B cell (primary cell): ENCODE data around the gene MTMR4. TPM values are rescaled to one million over a fixed set of nuclear protein-coding genes. Genes with fewer than 3 reads are reported as not detected.

Experiments used
- ATAC-seq: fragments of 200-7000 bp; cut with Tn5 transposase; one replicate; pipeline ENCODE4 v1.10.0; 2021; ENCODE audit warnings: low read depth, mild to moderate bottlenecking, moderate number of reproducible peaks, moderate library complexity
- CTCF ChIA-PET: fragments of 350-600 bp; sonication (Branson Sonifier 250); formaldehyde crosslinking; loops from one replicate; lab custom pipeline; 2021; ENCODE audit warnings: antibody characterized with exemption, inconsistent platforms; lab: Charles Lee
- POLR2A ChIA-PET: fragments of 350-600 bp; sonication (Branson Sonifier 250); formaldehyde crosslinking; loops from one replicate; lab custom pipeline; 2021; ENCODE audit warnings: antibody characterized with exemption; lab: Charles Lee
- DNase-seq: peaks from one replicate; pipeline ENCODE4 v3.0.0; 2013
- H2AFZ ChIP-seq: 2 replicates; pipeline ENCODE4 v1.6.1; 2012; ENCODE audit warnings: mild to moderate bottlenecking, low read depth, low read length; ENCODE audit not compliant: insufficient read depth, poor library complexity, severe bottlenecking
- H3K27ac ChIP-seq, 2 donors: 1 replicate in 1 of 2; 2 replicates in 1 of 2; pipeline ENCODE4 v1.5.1; 2012 to 2013; ENCODE audit warnings: low read length in 2 of 2, mild to moderate bottlenecking in 2 of 2, moderate library complexity in 1 of 2
- H3K27me3 ChIP-seq, 4 experiments: fragments of 200-600 bp in 1 of 4; sonication (generic) in 1 of 4; replicated peaks in 1 of 4; 1 replicate in 2 of 4; 2 replicates in 2 of 4; pipeline versions ENCODE4 v1.6.1 to v1.7.0; 2013 to 2016; ENCODE audit warnings: low read length in 3 of 4, mild to moderate bottlenecking in 2 of 4, mixed read lengths in 1 of 4, moderate library complexity in 1 of 4; ENCODE audit not compliant: insufficient read depth in 4 of 4, control insufficient read depth in 3 of 4; ENCODE audit errors: control extremely low read depth in 1 of 4
- H3K36me3 ChIP-seq, 2 experiments: replicated peaks in 1 of 2; 1 replicate in 1 of 2; 2 replicates in 1 of 2; pipeline versions ENCODE4 v1.6.1 to v1.7.1; 2013; ENCODE audit warnings: low read length in 1 of 2; ENCODE audit not compliant: insufficient read depth in 2 of 2, control insufficient read depth in 1 of 2; ENCODE audit errors: control extremely low read depth in 1 of 2, extremely low read depth in 1 of 2
- H3K4me1 ChIP-seq, 2 donors: fragments of 200-600 bp in 1 of 2; sonication (generic) in 1 of 2; 1 replicate in 1 of 2; 2 replicates in 1 of 2; pipeline versions ENCODE4 v1.5.1 to v1.6.1; 2013 to 2017; ENCODE audit warnings: low read length in 2 of 2; ENCODE audit not compliant: control insufficient read depth in 2 of 2, insufficient read depth in 2 of 2
- H3K4me2 ChIP-seq: replicated peaks from 2 replicates; pipeline ENCODE3; 2012; ENCODE audit warnings: mild to moderate bottlenecking, low read depth, low read length; ENCODE audit not compliant: poor library complexity, severe bottlenecking
- H3K4me3 ChIP-seq, 5 experiments: fragments of 200-600 bp in 1 of 5; sonication (generic) in 1 of 5; 1 replicate in 3 of 5; 2 replicates in 2 of 5; pipeline versions ENCODE4 v1.5.1 to v1.7.0; 2011 to 2016; ENCODE audit warnings: low read length in 4 of 5, mild to moderate bottlenecking in 4 of 5, low read depth in 2 of 5, control low read depth in 1 of 5, moderate library complexity in 1 of 5; ENCODE audit not compliant: insufficient read depth in 1 of 5; ENCODE audit errors: control extremely low read depth in 1 of 5, extremely low read depth in 1 of 5
- H3K79me2 ChIP-seq: fragments of 200-600 bp; sonication (generic); one replicate; pipeline ENCODE4 v1.6.0; 2016; ENCODE audit warnings: low read length; ENCODE audit not compliant: control insufficient read depth, insufficient read depth
- H3K9ac ChIP-seq: fragments of 200-600 bp; sonication (generic); 2 replicates; pipeline ENCODE4 v1.6.1; 2017; ENCODE audit warnings: mild to moderate bottlenecking, low read length, moderate library complexity
- H3K9me3 ChIP-seq, 3 donors: one replicate each; pipeline versions ENCODE4 v1.6.1 to v1.7.1; 2013; ENCODE audit warnings: low read length in 2 of 3; ENCODE audit not compliant: control insufficient read depth in 2 of 3, insufficient read depth in 1 of 3; ENCODE audit errors: control extremely low read depth in 1 of 3
- H4K20me1 ChIP-seq: 2 replicates; pipeline ENCODE4 v1.6.0; 2012; ENCODE audit warnings: mild to moderate bottlenecking, low read length; ENCODE audit not compliant: insufficient read depth, control insufficient read depth, poor library complexity, severe bottlenecking
- H3K27ac Mint-ChIP-seq: one replicate; pipeline ENCODE4 v1.8.0; 2021; ENCODE audit warnings: mixed read lengths
- H3K27me3 Mint-ChIP-seq: one replicate; pipeline ENCODE4 v1.8.0; 2021; ENCODE audit warnings: mixed read lengths
- H3K4me1 Mint-ChIP-seq: one replicate; pipeline ENCODE4 v1.8.0; 2021; ENCODE audit warnings: mixed read lengths
- H3K4me3 Mint-ChIP-seq: one replicate; pipeline ENCODE4 v1.8.0; 2021; ENCODE audit warnings: mixed read lengths
- H3K9me3 Mint-ChIP-seq: one replicate; pipeline ENCODE4 v1.8.0; 2022; ENCODE audit warnings: mixed read lengths; ENCODE audit not compliant: insufficient read depth
- EZH2 ChIP-seq: IDR thresholded peaks from 2 replicates; pipeline ENCODE4 v1.6.1; 2012; ENCODE audit warnings: borderline replicate concordance, low read depth, mild to moderate bottlenecking, moderate library complexity, low read length; ENCODE audit not compliant: insufficient read depth, poor library complexity, severe bottlenecking
- WGBS: methylation state at CpG from one replicate; pipeline ENCODE4 v1.1.5; 2013; ENCODE audit warnings: missing lambda C conversion rate; ENCODE audit not compliant: insufficient coverage; 5-methylcytosine and 5-hydroxymethylcytosine counted together
- intact Hi-C: fragments of 100-400 bp; cut with micrococcal nuclease; formaldehyde crosslinking; loops from one replicate; pipeline ENCODE4 v1.10.0; 2022
- polyA plus RNA-seq: library from polyadenylated mRNA; depleted of rRNA; stranded (reverse); fragments of >200 nt; gene quantifications from 2 replicates; pipeline ENCODE4 v1.2.3, GENCODE V29; 2012
- total RNA-seq, 2 donors: library from RNA; stranded (reverse); fragments of 120-200 nt in 1 of 2; gene quantifications; 1 replicate in 1 of 2; 2 replicates in 1 of 2; pipeline versions ENCODE4 v1.2.3 to v1.2.4, GENCODE V29; 2013 to 2022
- TF ChIP-seq, protein P1 (sequence below): fragments of 200-600 bp; IDR thresholded peaks from one replicate; pipeline ENCODE4 v1.8.0; 2022; ENCODE audit warnings: antibody characterized with exemption, mild to moderate bottlenecking

Gene MTMR4
- total and polyA plus RNA-seq, 2 donors (not counting 1 experiment from before 2014, with no cell fraction given) = 35.2 to 84.7 TPM

DNA sequence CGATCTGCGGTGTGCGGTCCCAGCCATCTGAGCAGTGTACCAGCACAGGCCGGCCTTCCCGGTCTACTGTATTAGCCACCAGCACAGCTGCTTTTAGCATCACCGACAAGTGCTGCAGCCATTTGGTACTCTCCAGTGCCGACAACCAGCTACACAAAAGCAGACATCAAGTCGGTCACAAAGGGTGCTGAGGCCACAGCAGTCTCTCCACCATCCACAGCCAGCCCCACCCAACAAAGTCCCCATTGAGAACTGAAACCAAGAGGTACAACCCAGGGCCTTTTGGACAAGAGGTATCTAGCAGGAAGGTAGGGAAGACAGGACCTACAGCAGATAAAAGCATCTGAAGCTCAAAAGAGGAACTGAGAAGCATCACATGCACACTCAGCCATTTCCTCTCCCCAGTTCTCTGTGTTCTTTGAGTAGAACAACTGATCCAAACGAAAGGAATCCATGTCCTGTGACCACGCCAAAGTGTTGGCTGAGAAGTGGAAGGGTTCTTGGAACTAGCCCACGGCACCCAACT, 9.5 kb downstream of the MTMR4 start:
- Histone ChIP-seq H3K9me3 (no peaks in the 10 kb centered on the region), H3K9ac (peak overlapping the region; percentile 46), H3K79me2 (peaks cover 28% of the 10 kb centered on the region), H3K27ac (peak overlapping the region; percentile 91 to 92), H3K4me1 (peaks cover 20 to 25% of the 10 kb centered on the region in 2 donors), H4K20me1 (no peaks in the 10 kb centered on the region), H3K4me2 (peak overlapping the region; percentile 62), H3K27me3 (no peaks in the 10 kb centered on the region), H3K36me3 (peaks cover 15 to 75% of the 10 kb centered on the region in 2 experiments), H3K4me3 (peak overlapping the region in 2 of 5 experiments; percentile 6 to 47), H2AFZ (peak overlapping the region; percentile 79)
- WGBS = 72% methylated on average over 7 of the region's 11 CpGs
- ChIA-PET POLR2A (interaction anchor here (0.6 to 2.2 kb wide), 6 partner anchors 9 to 173 kb away, joined by 3 to 19 read pairs (median 5); partner anchors contain the start of genes HSF5, MTMR4 and SUPT4H1), CTCF (interaction anchor here (0.6 to 3.5 kb wide), 13 partner anchors 10 to 500 kb away, joined by 3 to 25 read pairs (median 4); partner anchors contain the start of genes HSF5, MTMR4 and SRSF1)
- ATAC-seq (peak; percentile 93), DNase-seq (peak; percentile 88)
- H3K9me3 Mint-ChIP-seq = no peaks in the 10 kb centered on the region
- H3K27me3 Mint-ChIP-seq = no peaks in the 10 kb centered on the region
- peaks cover 26% of the 10 kb centered on the region for H3K4me1 Mint-ChIP-seq
- intact Hi-C loops = loop anchor here (1.0 kb wide), 2 partner anchors 9 to 18 kb away; partner anchors contain the start of gene MTMR4
- H3K27ac Mint-ChIP-seq = peak overlapping the region; percentile 99
- TF ChIP-seq, protein P1, sequence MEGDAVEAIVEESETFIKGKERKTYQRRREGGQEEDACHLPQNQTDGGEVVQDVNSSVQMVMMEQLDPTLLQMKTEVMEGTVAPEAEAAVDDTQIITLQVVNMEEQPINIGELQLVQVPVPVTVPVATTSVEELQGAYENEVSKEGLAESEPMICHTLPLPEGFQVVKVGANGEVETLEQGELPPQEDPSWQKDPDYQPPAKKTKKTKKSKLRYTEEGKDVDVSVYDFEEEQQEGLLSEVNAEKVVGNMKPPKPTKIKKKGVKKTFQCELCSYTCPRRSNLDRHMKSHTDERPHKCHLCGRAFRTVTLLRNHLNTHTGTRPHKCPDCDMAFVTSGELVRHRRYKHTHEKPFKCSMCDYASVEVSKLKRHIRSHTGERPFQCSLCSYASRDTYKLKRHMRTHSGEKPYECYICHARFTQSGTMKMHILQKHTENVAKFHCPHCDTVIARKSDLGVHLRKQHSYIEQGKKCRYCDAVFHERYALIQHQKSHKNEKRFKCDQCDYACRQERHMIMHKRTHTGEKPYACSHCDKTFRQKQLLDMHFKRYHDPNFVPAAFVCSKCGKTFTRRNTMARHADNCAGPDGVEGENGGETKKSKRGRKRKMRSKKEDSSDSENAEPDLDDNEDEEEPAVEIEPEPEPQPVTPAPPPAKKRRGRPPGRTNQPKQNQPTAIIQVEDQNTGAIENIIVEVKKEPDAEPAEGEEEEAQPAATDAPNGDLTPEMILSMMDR = no peak
- no peak for TF ChIP-seq EZH2
- H3K4me3 Mint-ChIP-seq = peak overlapping the region; percentile 68

DNA sequence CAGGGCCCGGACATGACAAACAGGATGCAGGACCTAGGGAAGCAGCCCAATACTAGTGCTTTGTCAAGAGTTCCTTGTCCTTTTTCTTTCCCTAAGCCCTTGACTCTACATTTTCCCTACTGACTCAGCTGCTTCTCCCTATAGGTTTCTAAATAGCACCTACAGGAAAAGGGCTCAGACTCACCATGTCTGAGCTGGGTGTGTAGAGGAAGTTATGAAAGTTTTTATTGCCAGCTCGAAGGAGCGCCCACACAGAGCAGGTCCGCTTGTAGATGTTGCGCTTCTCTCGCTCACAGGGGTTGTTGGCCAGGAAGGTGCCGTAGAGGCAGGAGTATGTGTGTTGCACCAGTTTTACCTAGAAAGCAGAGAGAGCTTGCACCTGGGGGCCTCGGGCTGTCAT, 10.6 kb downstream of the MTMR4 start:
- H3K27ac Mint-ChIP-seq = peak overlapping the region; percentile 99
- WGBS = 93% methylated on average over 5 of the region's 8 CpGs
- intact Hi-C loops = loop anchor here (1.0 kb wide), 1 partner anchor 17 kb away; no protein-coding TSS in a partner anchor
- DNase-seq (no peak), ATAC-seq (no peak)
- CTCF ChIA-PET = interaction anchor here (1.0 to 3.5 kb wide), 4 partner anchors 11 to 186 kb away, joined by 4 to 25 read pairs (median 12); partner anchors contain the start of genes HSF5 and MTMR4
- H3K27ac ChIP-seq = peak overlapping the region in 1 of 2 donors; percentile 92
- POLR2A ChIA-PET = no interaction called here
- no peak overlapping the region for H3K4me3 ChIP-seq
- peak overlapping the region; percentile 62 for H3K4me2 ChIP-seq
- H3K4me3 Mint-ChIP-seq = peak overlapping the region; percentile 54
- H2AFZ ChIP-seq = no peak overlapping the region
- TF ChIP-seq, protein P1 = no peak
- no peak for TF ChIP-seq EZH2
- peaks cover 26% of the 10 kb centered on the region for H3K4me1 Mint-ChIP-seq
- no peak overlapping the region for H3K9ac ChIP-seq
- H3K4me1 ChIP-seq = peaks cover 20 to 25% of the 10 kb centered on the region in 2 donors
- peaks cover 35% of the 10 kb centered on the region for H3K79me2 ChIP-seq
- no peaks in the 10 kb centered on the region for H4K20me1 ChIP-seq
- H3K27me3 ChIP-seq = no peaks in the 10 kb centered on the region
- no peaks in the 10 kb centered on the region for H3K9me3 Mint-ChIP-seq
- peaks cover 14 to 68% of the 10 kb centered on the region in 2 experiments for H3K36me3 ChIP-seq
- no peaks in the 10 kb centered on the region for H3K9me3 ChIP-seq
- H3K27me3 Mint-ChIP-seq = no peaks in the 10 kb centered on the region
